NCI-H2107 treated with DMSO at 0.1 percent for 48 hours (cell line): ENCODE measurements around the gene HOXD3.

Experiments used
- DNase-seq: peaks from one replicate; lab custom pipeline; 2025; ENCODE audit not compliant: unreplicated experiment; lab: John Stamatoyannopoulos, UW

The HOXD3 gene

DNA sequence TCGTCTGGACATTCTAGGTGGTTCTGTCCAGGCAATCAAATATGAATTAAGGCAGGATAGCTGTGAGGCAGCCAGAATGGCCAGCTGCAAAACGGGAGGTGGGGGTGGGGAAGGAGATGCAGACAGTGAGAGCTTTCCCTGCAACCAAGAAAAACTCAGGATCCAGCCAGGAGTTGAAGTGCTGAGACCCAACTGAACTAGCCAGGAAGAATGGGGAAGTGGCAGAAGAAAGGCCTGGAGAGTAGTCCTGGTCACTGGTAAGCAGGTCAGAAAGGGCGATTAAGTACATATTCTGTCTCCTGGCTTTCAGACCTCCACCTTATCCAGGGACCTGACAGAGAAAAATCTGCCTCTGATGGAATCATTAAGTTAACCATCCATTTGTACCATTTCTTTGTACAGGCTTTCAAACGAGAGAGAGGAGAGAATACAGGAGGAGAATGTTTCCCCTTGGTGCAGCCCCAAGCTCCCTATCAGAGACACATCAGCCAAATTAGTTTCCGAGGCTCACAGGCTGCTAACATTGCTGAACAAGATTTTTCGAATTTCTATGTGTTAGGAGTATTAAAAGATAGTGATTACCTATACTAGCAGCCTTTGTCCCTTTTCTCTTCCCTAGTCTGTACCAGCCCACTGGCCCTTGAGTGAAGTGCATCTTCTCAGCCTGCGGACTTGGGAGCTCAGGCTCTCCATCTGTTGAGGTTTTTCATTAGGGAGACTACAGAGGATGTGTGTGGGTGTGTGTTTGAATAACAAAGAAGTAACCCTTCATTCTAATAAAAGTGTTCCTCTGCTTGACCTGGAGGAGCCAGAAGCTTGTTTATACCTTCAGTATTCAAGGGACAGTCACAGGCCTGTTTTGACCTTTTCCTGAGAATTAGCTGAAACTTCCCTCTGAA is 18.9 kb downstream of the HOXD3 start:
- no peak for DNase-seq

- no peak for DNase-seq
Observed at GRCh38 chr2:176177580-176178037, 20.5 kb downstream of the HOXD3 start.

- DNase-seq: no peak
Observed at GRCh38 chr2:176178038-176178756, 21.1 kb downstream of the HOXD3 start.

DNA sequence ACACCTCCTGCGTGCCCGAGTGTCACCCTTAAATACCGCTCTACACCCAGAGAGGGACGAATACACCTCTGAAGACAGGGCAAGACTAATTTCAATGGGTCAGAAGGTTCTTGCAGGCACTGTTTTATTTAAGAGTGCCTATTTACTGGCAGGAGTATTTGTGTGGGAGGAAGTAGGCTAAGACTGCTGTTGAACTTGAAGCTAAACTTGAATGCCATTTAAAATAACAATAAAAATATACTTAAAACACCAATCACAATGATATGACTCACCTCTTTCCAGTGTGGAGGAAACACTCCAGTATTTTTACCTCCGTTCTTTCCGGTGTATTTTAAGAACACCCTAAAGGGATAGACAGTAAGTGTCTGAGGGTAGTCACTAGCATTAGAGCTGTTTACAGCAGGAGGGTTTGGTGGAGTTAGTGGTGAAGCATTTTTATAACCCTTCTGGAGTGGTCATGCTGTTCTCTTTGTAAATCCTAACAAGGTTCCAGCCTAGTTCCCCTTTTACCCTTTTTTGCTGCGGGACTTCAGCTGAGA is 21.7 kb downstream of the HOXD3 start:
- no peak for DNase-seq

DNA sequence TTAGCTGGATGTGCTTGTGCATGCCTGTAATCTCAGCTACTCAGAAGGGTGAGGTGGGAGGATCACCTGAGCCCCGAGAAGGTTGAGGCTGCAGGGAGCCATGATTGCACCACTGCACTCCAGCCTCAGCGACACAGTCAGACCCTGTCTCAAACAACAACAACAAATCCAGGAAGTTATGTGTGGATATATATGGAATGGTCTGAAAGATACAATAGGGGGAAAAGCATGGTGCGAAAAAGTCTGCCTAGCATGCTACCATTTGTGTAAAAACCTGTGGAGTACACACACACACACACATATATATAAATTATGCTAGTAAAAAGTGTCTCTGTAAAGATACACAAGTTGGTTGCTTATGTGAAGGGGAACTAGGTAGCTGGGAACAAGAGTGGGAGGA is 24.4 kb downstream of the HOXD3 start:
- DNase-seq: no peak

DNA sequence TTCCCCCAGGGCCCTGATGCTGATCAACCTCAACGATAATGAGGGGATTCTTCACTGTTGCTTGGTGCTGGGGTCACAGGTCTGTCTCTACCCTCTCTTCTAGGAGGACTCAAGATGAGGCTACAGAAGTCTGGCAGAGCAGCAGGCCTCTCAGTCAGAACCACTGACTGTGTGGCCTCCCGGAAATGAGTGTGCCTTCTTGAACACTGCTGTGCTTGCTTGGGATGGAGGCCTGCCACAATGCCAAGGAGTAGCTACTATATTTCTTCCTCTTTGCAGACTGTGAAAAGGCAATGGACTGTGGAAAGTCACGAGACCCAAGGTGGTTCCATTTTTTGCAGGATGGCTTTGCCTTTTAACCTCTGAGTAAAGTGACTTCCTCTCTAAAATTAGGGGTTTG is 25.6 kb downstream of the HOXD3 start:
- no peak for DNase-seq

- DNase-seq: no peak
Observed at GRCh38 chr2:176184749-176185148, 27.6 kb downstream of the HOXD3 start.

DNA sequence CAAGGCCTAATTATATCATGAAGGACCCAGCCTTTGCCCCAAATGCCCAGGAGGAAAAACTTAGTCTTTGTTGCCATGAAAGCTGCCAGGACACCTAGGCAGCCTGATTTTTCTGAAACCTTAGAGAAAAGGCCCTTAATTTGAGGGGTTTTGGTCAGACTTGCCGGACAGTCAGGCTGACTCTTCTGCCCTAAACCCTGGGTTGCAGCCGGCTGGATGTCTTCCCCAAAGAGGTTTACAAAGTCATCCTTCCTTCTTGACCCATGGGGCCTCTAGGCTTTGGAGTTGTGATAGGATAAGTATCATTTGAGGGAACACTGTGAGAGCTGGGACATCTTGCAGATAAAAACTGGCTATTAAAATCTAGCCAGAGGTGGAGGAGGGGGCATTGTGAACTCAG is 28.9 kb downstream of the HOXD3 start:
- DNase-seq: no peak

- no peak for DNase-seq
Observed at GRCh38 chr2:176187200-176187898, 30.2 kb downstream of the HOXD3 start.

DNA sequence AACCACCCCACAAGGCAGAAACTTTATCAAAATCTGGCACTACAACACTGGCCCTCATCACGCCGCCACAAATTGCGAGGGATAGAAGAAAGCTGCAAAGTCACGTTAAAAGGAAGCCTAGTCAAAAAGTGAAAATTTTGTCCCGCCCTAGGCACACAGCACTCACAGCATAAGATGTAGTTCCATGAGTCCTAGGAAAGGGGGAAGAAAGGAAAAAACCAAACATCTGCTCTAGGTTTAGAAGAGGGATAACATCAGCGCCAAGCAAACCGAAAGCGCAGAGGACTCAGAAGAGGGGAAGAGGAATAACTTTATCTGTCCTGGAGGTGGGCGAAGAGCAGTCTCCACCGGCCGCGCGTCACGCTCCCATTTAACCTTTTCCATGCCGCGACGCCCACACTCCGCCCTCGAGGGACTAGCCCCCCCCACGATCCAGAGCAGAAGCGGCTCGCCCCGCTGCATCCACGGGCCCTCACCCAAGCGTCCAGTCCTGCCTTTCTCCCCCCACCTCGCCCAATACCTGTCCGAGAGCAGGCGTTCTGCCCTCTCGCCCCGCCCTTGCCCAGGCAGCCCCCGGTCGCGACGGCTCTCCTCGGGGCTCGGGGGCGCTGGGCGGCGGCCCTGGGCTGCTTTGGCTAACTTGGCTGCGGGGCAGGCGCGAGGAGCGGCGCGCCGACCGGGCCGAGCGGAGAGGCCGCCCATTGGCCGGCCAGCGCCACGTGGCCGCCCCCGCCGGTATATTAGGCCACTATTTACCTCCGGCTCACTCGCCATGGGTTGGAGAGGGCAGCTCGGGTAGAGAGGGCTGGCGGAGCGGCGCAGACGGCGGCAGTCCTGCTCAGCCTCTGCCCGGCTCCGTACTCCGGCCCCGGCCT is 31.0 kb downstream of the HOXD3 start, which contains the start of gene HOXD1:
Gene HOXD1, plus strand, starts transcription at position 770 of the 875 bp plus-strand sequence. CDS start 134 bp downstream, outside the sequence.
- DNase-seq: no peak

- no peak for DNase-seq
Observed at GRCh38 chr2:176188774-176189680, 31.9 kb downstream of the HOXD3 start.

- DNase-seq: no peak
Observed at GRCh38 chr2:176189681-176190641, 32.9 kb downstream of the HOXD3 start.

GRCh38 chr2:176192351-176192750 is 35.2 kb downstream of the HOXD3 start:
- no peak for DNase-seq

GRCh38 chr2:176193048-176193447 is 35.9 kb downstream of the HOXD3 start:
- no peak for DNase-seq

DNA sequence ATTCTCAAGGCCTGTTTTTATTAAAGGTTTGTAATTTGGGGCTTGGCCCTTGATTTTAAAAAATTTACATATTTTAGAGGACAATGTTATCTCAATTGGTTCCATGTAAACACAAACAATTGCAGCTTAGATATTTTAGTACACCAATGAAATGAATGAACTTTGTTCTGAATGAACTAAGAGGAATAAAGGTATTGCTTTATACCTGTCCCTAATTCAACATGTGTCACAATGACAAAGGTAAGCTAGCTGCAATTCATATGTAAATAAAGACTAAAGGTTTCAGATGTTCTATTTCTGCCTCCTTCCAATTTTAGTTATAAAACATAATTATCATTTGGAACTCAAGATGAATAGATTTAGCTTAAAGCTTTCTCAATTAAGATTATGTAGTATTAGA is 42.8 kb downstream of the HOXD3 start:
- no peak for DNase-seq

DNA sequence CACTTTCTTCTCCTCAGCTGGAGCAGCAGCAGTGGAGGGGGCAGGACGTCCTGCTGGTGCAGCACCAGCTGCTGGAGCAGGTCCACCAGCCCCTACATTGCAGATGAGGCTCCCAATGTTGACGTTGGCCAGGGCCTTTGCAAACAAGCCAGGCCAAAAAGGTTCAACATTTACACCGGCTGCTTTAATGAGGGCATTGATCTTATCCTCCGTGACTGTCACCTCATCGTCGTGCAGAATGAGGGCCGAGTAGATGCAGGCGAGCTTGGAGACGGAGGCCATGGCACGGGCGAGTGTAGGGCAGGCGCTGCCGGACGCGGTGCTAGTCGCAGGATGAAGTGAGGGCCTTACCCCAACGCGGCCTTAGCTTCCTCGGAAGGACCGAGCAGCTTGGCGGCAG is 43.9 kb downstream of the HOXD3 start:
- no peak for DNase-seq

DNA sequence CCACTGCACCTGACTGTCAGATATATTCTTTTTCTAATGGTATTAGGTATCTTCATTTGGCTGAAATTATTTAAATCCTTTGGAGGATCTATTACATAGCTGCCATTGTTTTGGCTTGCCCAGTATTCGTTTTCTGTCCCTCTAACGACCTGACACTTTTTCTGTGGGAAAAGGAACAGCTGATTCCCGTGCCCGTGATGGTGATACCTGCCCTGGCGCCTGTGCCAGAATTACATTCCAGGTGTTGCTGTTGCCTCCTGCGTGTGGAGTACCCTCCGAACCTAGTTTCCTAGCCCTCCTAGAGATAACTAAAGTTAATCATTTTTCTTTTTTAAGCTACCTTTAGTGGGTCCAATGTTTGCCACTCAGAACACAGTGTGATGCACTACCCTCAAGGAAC is 45.4 kb downstream of the HOXD3 start:
- no peak for DNase-seq

- no peak for DNase-seq
Observed at GRCh38 chr2:176205126-176205525, 48.0 kb downstream of the HOXD3 start.
